HG02798 (cell line): ENCODE results near the gene FAM131C.

Source experiments
- ATAC-seq: cut with Tn5 transposase; IDR thresholded peaks from one replicate; pipeline ENCODE4 v1.9.1; 2021; ENCODE audit warnings: mild to moderate bottlenecking; ENCODE audit not compliant: unreplicated experiment, poor library complexity

FAM131C gene

DNA sequence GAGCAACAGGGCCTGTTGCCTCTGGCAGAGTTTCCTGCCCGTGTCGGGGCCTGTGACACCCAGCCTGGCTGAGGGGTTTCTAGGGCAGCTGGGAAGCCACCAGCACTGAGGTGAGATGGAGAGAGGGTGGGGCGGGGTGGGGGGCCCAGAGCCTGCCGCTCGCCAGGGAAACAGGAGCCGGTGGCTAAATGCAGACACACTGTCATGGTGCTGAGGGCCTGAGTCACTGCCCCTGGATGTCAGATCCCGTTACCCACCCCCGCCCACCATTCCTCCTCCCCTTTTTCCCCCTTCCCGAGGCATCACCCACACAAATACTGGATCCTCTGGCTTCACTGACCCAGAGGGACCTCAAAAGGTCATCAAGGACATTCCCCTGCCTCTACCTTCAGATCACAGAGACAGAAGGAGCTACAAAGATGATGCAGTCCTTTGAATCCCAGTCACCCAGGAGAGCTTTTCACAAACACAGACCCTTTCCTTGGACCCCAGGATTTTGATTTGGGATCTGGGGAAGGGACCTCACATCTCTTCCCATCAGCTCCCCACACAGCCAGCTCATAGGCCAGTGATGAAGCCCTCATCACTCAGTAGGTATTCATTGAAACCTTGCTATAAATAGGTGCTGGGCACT lies 53.7 kb downstream of the FAM131C start:
- no peak for ATAC-seq

DNA sequence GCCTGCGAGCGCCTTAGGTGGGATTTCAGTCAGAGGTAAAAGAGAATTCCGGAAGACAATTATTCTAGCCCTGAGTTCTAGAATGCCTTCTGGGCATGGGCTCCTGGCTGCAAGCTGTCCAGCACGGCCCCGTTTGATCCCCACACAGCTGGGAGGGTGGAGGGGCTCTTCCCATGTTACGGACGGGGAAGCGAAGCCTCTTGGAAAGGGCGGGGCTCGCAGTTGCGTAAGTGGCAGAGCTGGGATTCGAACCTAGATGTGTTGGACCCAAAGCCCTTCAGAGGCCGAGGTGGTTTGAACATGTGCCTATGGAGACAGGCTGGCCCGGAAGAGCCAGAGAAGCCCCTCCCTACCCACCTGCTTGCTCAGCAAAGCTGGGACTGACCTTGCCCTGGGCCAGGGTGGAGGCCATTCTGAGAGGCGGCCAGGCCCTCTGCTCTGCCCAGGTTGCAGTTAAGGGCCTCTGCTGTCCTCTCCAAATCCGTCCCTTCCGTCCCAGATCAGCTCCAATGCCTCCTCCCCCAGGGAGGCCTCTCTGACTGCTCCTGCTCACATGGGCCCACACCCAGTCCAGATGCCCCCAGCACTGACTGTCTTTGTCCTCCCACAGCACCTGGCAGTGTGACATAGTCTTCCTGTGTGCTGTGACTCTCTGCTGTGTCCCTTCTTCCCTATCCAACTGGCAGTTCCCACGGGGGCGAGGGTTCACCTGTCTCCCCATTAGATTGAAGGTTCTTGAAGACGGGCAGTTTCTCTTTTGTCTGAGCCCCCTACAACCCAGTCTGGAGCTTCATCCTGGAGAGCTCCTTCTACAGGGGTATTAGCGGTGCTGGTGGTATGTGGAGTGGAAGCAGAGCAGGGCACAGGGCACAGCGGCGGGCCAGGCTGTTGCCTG lies 54.5 kb downstream of the FAM131C start:
- no peak for ATAC-seq

DNA sequence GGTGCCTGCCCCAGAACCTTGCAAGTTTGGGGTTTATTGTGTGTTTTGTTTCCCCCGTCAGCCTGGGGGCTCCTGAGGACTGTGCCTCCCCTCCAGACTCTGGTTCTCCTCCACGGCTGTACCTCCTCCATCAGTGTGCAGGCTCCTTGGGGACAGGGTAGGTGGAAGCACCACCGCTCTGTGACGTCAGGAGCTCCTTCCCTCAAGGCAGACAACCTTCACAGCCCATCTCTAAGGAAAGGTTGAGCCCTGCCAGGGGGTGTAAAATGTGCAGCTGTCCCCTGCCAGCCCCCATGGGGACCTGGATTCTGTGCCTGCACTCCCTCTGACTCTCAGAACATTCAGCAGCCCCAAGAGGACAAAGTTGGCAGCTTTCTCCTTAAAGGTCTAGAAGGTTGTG lies 55.1 kb downstream of the FAM131C start:
- no peak for ATAC-seq

DNA sequence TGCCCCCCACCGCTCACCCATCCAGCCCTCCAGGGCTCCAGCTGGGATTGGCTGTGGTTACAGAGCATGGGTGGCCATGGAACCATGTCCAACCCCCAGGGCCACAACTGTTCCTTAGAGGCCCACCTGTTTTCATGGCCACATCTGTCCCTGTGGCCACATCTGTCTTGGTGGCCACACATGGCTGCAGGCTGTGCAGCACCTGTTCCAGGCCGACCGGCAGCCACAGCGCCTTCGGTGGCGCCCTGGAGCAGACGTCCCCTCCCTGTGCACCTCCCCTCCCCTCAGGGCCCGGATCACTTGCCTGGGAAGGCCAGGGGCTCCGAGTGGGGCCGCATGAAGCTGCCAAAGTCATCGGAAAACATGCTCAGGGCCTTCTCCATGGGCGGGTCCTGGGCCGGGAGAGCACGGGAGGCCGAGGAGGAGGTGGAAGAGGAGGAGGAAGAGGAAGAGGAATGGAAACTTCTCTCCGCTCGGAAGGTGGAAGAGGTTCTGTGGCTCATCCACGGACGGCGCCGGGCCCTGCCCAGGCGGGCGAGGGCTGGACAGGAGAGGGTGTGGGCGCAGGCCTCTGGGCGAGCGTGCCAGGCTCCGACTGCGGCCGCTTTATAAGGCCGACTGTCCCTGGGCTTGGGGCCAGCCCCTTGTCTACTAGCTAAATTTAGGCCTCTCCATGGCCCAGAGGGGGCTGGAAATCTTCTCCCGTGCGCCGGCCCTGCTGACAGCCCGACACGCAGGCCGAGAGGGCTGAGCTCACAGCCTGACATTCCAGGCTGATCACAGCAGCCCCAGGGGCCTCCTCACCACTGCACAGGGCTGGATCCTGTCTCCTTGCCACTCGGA lies 55.8 kb downstream of the FAM131C start, which contains the start of gene HSPB7:
Gene HSPB7, minus strand, starts transcription at position 583 of the 843 bp plus-strand sequence. Its CDS starts 80 bp downstream, at position 503.
- no peak for ATAC-seq

DNA sequence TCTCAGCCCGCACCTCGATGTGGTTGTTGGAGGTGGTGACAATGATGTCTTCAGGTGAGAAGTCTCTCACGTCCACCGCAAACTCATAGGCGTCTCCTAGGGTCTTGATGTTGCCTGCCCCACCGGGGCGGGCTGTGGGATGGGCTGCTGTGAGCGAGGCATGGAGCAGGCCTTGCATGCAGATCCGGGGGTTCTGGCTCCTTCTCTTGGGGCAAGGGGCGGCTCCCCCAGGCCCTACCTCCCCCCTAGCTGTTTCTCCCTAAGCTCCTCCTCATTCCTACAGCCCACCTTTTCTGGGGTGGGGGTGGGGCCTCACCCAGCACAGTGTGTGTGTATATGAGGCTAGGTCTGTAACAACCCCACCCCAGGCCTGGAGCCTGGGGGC lies 56.4 kb downstream of the FAM131C start:
- no peak for ATAC-seq

DNA sequence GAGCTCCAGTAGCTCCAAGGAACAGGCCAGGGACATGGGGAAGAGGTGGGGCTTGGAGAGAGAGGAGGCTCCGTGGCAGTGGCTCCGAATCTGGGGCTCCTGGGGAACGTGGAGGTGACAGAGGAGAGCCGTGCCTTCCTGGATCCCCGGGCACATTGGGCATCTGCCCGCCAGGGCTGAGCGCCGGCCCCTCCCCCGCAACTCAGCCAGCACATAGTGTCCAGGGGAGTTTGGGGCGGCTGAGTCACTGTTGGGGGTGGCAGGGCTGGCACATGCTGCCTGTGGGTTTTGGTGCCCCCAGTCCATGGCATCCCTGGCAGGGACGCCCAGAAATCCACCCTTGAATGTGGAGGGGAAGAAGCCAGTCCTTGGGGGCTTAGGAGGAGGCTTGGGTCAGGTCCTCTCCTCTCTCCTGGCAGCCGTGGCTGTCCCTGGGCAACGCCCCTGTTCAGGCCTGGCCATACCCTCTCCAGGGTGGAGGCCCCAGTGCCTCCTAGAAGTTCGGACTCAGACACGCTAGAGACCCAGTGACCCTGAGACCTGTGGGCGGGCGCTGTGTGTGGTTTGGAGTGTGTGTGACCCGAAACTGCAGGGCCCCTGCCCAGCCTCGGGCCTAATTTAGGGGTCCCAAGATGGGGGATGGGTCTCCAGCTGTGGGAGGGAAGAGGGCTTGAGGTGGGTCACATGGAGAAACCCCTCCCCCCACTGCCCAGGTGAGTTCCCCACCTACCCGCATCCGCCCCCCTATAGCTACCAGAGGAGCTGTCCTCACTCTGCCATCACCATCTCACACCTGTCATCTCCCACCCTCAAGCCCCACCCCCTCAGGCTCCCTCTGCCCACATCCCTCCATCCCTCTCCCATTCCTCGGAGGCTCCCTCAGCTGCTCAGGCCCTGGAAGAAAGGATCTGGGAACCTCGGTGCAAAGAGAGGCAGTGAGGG lies 57.2 kb downstream of the FAM131C start:
- ATAC-seq, result no peak

DNA sequence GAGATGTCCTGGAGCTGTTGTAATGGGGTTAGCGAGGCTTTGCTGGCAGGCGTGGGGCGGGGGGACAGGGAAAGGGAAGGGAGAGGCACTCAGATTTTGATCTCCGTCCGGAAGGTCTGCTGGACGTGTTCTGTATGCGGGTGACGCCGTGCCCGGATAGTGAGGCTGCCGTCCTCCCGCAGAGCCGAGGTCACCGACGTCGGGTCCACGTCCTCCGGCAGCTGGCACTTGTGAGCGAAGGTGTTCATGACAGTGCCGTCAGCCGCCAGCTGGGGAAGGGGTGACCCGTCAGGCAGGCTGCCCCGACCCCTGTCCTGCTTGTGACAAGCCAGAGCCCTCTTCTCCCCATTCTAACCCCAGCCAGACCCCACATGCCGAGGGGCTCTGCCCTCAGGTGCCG lies 58.0 kb downstream of the FAM131C start:
- no peak for ATAC-seq

DNA sequence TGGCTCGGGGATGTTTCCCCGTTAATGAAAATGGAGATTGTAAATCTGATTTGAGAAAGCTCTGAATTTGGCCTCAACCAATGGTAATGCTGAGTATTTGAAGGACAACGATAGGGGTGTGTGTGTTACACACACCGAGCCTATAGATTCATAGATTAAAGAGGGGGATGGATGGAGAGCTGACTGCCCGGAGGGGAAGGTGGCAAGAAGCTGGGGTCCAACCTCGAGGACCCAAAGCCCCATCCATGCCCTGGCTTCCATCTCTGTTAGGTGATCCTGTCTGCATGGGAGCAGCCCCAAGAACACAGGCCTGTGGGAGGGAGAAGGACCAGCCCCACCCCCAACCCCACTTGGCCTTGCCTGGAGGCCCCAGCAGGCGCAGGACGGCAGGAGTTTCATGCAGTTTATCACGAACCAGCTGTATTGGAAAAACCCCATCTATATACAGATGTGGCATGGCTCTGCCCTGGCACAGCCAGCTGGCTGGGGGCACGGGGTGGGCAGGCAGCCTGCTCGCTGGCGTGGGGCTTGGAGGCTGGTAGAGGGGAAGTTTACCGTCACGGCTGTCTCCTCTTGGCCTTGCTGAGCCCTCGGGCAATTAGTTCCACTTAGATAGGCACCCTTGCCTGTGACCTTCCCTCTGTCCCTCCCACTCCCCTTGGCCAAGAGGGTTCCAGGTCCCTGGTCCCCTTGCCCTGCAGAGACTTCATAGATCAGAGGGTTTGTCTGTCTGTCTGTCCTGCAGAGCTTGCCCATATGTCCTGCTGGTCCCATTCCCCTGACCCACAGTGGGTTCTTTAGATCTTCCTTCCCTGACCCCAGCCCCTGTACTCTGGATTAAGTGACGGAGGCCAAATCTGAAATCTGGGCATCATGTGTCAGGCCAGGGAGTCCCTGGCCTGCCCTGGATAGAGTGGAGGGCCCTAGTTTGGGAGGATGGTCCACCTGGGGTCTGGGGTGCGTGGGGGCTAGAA lies 58.7 kb downstream of the FAM131C start:
- no peak for ATAC-seq

DNA sequence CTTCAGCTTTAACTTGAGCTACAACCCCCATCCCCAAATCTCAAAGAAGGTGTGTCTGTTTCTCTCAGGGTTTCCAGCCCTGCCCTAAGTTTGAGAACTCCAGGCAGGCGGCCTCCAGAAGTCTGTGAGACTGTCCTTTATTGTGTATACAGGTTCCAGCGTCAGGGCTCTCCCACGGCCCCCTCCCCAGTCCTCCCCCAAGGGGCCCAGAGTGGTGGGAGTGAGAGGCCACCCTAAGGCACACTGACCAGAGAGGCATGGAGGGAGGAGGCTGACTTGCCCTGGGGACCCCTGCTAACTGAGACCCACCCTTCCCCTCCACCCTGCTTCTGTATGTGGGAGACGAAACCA lies 59.6 kb downstream of the FAM131C start:
- no peak for ATAC-seq

DNA sequence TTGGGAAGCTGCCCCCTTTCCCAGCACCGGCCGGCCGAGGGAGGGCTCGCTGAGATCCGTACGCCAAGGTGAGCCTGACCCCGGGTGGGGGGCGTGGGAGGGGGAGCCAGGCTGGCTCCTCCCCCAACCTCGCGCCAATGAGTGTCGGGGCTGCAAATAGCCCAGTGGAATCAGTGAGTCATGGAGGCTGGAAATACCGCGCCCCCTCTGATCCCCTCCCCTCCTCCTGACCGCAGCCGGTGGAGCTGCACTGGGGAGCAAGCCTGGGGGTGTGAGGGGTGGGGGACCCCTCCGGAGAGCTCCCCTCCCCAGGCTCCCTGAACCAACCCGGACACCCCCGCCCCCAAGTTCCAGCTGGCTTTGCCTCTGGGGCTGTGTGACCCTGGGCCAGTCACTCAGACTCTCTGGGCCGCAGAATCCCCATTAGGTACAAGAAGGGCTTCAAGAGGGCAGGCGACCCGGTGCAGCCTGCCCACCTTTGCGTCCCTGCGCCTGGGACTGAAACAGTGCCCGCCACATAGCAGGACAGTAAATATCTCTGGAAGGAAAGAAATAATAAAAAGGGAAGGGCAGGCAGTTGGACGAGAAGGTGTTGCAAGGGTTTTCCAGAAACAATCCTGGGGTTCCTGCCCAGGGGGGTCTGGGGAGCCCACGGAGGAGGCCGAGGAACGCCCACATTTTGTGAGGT lies 60.1 kb downstream of the FAM131C start:
- ATAC-seq, result no peak

DNA sequence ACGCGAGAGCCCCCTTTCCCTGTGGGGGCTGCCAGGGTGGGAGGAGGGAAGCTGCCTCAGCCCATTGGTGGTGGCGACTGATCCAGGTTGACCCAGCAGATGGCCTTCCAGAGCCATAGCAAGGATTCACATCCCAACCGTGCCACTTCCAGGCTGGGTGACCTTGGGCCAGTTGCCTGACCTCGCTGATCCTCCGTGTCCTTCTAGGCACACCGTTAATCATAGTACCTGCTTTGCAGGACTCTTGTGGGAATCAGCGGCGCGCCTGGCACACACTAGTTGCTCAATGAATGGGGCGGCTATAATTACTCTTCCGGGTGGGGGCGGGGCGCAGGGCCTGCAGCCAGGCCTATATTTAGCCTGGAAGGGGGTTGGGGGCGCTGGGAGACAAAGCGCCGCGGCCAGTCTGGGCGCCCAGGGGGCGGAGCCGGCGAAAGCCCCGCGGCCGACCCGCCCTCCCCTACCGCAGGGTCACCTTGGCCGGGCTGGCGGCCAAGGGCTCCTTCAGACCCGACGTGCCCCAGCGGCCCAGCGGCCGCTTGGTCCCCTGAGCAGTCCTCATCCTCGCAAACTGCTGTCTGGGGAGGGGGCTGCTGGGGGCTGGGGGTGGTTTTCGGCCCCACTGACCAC lies 60.7 kb downstream of the FAM131C start:
- no peak for ATAC-seq

DNA sequence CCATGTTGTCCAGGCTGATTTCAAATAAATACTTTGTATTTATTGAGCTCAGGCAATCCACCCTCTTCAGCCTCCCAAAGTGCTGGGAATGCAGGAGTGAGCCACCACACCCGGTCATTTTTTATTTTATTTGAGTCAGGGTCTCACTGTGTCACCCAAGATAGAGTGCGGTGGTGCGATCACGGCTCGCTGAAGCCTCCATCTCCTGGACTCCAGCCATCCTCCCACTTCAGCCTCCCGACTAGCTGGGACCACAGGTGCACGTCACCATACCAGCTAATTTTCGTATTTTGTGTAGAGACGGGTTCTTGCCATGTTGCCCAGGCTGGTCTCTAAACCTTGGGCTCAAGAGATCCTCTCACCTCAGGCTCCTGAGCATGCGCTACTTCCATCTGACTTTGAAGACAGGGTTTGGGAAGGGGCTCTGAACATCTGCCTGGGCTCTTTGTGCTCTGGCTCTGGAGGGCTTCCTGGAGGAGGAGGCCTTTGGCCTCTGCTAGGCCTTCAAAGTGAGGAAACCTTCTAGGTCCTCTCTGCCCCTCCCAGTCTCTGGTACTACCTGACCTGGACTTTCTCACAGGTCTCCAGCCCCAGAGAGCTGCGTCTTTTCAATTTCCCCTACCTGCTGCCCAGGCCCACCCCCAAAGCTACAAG lies 61.4 kb downstream of the FAM131C start:
- no peak for ATAC-seq

DNA sequence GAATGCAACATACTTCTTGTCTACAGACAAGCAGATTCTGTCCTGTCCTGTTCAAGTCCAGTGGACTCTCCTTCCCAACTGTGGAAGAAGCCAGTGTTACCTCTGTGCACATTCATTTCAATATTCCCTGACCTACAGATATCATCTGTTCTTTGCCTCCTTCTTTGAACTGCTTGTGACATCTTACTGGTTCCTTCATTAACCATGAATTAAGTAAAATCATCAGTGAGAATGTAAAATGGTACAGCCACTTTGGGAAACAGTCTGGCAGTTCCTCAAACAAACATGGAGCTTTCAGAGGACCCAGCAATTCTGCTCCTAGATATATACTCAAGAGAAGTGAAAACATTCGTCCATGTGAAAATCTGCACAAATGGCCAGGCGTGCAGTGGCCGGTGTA lies 62.6 kb downstream of the FAM131C start:
- no peak for ATAC-seq

DNA sequence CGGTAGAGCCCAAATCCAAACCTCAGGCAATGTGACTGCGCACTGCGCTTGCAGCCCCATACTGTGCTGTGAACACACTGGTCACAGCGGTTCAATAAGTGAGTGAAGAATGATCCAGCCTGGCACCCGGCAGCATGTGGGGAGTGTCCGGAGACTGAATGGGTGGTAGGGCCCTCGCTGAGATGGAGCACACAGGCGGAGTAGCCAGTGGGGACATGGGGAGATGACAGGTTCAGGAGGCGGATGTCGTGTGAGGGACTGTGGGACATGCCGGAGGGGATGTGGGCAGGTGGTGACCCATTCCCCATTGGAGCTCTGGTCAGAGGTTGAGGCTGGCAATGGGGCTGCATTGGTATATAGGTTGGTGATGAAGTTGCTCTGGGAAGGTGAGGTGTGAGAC lies 63.8 kb downstream of the FAM131C start:
- no peak for ATAC-seq

DNA sequence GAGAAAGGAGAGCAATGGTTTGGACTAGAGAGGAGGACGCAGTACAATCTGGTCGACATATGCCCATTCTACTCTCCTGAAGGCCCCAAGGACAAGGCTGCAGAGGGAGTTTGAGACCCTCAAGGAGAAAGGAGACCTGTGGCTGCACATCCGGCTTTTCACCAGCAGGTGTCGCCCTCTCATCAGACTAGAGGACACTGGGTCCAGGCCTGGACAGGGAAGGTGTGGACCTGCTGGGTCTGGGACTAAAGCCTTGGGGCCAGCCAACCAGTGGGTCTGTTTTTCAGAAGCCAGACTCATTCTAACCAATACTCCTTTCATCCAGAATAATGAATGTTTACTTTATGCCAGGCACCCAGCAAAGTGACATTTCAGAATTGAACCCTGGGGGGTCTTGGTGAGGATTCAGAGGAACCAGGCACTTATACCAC lies 64.4 kb downstream of the FAM131C start:
- peak; percentile 44 for ATAC-seq
